Measurements from ENCODE around the gene PCDH15.

PCDH15 gene

DNA sequence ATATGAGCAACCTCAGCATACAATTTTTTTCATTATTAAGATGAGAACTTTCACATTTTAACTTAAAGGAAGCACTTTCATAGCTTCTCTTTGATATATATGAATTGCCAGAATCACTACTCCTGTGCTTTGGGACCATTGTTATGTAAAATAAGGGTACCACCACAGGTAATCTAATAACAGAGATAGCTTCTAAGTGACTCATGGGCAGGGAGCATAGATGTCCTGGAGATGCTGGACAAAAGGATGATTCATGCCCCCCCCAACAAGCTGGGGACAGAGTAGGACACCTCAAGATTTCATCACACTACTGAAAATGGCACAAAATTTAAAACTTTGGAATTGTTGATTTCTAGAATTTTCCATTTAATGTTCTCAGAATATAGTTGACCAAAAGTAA is 641.1 kb downstream of the PCDH15 start:
- DNase-seq (ENCODE audit: extremely low spot score) = no peak
- CTCF ChIA-PET = interaction anchor here (0.5 kb wide), 1 partner anchor 23 kb away, joined by 3 read pairs; no protein-coding TSS in a partner anchor
- POLR2A ChIA-PET = no interaction called here
- TF ChIP-seq TARDBP (IDR thresholded peaks at IDR 0.05) (no peak), NFRKB (IDR thresholded peaks at IDR 0.05) (no peak), FOXK2 (IDR thresholded peaks at IDR 0.05) (no peak), SP1 (IDR thresholded peaks at IDR 0.05) (no peak), LEF1 (IDR thresholded peaks at IDR 0.05; ENCODE audit: borderline replicate concordance) (no peak), ELF4 (IDR thresholded peaks at IDR 0.05) (no peak), FOXM1 (IDR thresholded peaks at IDR 0.05; ENCODE audit: borderline replicate concordance) (no peak), HDGF (IDR thresholded peaks at IDR 0.05; ENCODE audit: borderline replicate concordance) (no peak), BHLHE40 (IDR thresholded peaks at IDR 0.05; ENCODE audit: borderline replicate concordance) (no peak), FOXA1 (IDR thresholded peaks at IDR 0.05) (no peak)

DNA sequence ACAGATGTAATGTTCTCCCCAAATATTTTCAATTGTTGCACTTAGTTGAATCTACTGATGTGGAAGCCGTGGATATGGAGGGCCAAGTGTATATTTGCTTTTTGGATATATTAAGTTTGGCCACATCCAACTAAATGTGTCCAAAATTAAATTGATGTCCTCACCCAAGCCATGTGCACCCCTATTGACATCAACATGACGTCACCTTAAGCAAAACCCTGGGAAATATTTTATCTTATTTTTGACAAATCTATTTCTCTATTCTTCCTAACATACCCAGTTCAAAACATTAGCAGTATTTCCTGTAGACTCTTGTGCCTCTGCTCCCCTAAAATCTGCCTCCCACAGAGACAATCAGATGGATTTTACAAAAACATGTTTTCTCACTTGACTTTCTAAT is 652.5 kb downstream of the PCDH15 start:
- CTCF ChIA-PET = no interaction called here
- TF ChIP-seq TARDBP (IDR thresholded peaks at IDR 0.05) = no peak
- TF ChIP-seq ZNF384 (IDR thresholded peaks at IDR 0.05) = no peak
- DNase-seq (ENCODE audit: extremely low spot score) = no peak
- POLR2A ChIA-PET = no interaction called here

DNA sequence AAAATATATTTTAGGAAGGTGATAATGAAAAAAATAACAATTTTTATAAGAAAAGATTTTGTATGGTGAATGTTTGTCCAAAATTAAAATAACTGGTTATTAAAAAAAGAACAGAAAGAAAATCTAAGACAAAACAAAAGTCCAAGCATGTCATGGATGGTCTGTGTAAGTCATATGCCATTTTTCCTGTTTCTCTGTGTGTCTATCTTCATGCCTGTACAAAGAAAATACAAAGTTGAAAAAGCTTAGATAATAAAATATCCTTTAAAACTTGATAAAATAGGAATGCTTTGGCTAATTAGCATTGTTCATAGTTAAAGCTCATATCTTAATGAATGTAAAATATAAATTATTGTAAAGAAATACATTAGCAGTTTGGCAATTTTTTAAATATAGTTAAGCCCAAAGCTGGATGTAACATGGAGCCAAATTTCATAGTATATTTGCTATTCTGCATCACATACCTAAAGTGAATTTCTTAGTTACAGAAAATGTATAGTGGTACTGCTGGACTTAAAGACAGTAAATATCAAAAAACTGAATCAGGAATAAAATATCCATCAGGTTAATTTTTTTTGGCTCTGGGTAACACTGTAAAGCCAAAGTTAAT is 661.1 kb downstream of the PCDH15 start:
- no peak for DNase-seq (ENCODE audit: extremely low spot score)
- ChIA-PET POLR2A (no interaction called here), CTCF (no interaction called here)
- TF ChIP-seq LEF1 (IDR thresholded peaks at IDR 0.05; ENCODE audit: borderline replicate concordance) = no peak
- no peak for TF ChIP-seq SP1 (IDR thresholded peaks at IDR 0.05)
- TF ChIP-seq L3MBTL2 (conservative IDR thresholded peaks at IDR 0.05) = no peak
- TF ChIP-seq, protein P1, sequence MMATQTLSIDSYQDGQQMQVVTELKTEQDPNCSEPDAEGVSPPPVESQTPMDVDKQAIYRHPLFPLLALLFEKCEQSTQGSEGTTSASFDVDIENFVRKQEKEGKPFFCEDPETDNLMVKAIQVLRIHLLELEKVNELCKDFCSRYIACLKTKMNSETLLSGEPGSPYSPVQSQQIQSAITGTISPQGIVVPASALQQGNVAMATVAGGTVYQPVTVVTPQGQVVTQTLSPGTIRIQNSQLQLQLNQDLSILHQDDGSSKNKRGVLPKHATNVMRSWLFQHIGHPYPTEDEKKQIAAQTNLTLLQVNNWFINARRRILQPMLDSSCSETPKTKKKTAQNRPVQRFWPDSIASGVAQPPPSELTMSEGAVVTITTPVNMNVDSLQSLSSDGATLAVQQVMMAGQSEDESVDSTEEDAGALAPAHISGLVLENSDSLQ (IDR thresholded peaks at IDR 0.05) = no peak
- TF ChIP-seq FOXM1 (IDR thresholded peaks at IDR 0.05; ENCODE audit: borderline replicate concordance) = no peak
- TF ChIP-seq SUZ12 (IDR thresholded peaks at IDR 0.05) = no peak
- TF ChIP-seq NFRKB (IDR thresholded peaks at IDR 0.05) = no peak
- no peak for TF ChIP-seq FOXA1 (IDR thresholded peaks at IDR 0.05)
- TF ChIP-seq BHLHE40 (IDR thresholded peaks at IDR 0.05; ENCODE audit: borderline replicate concordance) = no peak
- no peak for TF ChIP-seq CTBP1 (IDR thresholded peaks at IDR 0.05; ENCODE audit: borderline replicate concordance)
- TF ChIP-seq ZNF384 (IDR thresholded peaks at IDR 0.05) = no peak
- TF ChIP-seq ELF4 (IDR thresholded peaks at IDR 0.05) = no peak
- no peak for TF ChIP-seq HDGF (IDR thresholded peaks at IDR 0.05; ENCODE audit: borderline replicate concordance)

DNA sequence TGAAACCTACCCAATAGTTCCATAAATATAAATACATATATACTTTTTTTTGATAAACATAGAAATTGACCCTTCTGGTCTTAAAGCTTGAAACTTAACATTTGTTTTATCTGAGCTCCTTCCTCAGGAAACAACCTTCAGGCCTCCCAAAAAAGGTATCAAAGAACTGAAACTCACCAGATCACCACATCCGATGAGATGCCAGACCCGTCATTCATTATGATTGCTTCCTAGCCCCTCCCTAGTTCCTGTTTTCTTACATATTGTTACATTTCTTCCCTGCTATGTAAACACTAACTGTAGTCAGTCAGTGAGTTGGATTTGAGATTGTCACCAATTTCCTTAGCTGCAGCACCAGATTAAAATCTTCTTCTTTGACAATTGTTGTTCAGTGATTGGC is 663.6 kb downstream of the PCDH15 start:
- ChIA-PET CTCF (no interaction called here), POLR2A (no interaction called here)
- no peak for DNase-seq (ENCODE audit: extremely low spot score)
- TF ChIP-seq SP1 (IDR thresholded peaks at IDR 0.05) (no peak), L3MBTL2 (conservative IDR thresholded peaks at IDR 0.05) (no peak), ARNT (IDR thresholded peaks at IDR 0.05) (no peak), ZNF384 (IDR thresholded peaks at IDR 0.05) (no peak), CTBP1 (IDR thresholded peaks at IDR 0.05; ENCODE audit: borderline replicate concordance) (no peak), HDGF (IDR thresholded peaks at IDR 0.05; ENCODE audit: borderline replicate concordance) (no peak)
- TF ChIP-seq, protein P1 (IDR thresholded peaks at IDR 0.05) = no peak

DNA sequence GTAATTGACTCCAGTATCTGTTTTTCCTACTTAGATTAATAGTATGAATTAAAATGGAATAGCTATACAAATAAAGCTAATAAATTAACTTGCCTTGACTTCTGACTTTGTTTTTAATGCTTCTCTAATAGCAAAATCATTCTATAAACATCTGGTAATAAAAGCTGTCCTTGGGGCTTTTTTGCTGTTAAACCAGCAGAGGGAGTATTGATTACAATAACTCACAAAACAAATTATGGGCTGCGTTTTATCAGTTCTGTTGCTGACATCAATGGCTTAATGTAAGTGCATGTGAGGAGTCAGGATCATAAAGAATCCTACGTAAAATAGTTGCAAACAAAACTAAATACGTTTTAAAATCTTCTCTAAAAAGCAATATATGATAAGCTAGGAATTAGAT is 667.8 kb downstream of the PCDH15 start:
- ChIA-PET POLR2A (no interaction called here), CTCF (interaction anchor here (0.5 to 1.2 kb wide), 3 partner anchors 8 to 305 kb away, joined by 3 read pairs; no protein-coding TSS in a partner anchor)
- TF ChIP-seq L3MBTL2 (conservative IDR thresholded peaks at IDR 0.05) = no peak
- no peak for TF ChIP-seq ARNT (IDR thresholded peaks at IDR 0.05)
- no peak for TF ChIP-seq LEF1 (IDR thresholded peaks at IDR 0.05; ENCODE audit: borderline replicate concordance)
- no peak for TF ChIP-seq CTBP1 (IDR thresholded peaks at IDR 0.05; ENCODE audit: borderline replicate concordance)
- TF ChIP-seq SUZ12 (IDR thresholded peaks at IDR 0.05) = no peak
- peak; percentile 7 for DNase-seq (ENCODE audit: extremely low spot score)

DNA sequence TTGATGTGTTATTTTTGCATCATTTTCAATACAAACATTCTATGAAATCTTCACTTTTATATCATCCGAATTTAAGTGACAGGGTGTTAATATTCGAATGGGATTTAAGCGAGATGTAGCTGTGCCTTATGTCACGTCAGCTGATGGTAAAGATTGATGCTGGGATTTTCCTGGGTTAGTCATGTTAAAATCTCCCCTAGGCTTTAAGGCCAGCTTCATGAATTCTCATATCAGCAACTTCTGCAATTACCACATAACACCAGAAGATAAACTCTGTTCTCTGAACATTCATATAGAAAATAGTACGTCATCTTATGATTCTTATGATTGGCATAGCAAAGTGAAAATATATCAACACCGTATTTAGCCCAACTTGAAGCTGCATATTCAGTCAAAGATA is 669.2 kb downstream of the PCDH15 start:
- no peak for DNase-seq (ENCODE audit: extremely low spot score)
- POLR2A ChIA-PET = no interaction called here
- no peak for TF ChIP-seq HDGF (IDR thresholded peaks at IDR 0.05; ENCODE audit: borderline replicate concordance)
- TF ChIP-seq NFRKB (IDR thresholded peaks at IDR 0.05) = no peak
- TF ChIP-seq, protein P1 (IDR thresholded peaks at IDR 0.05) = no peak
- no peak for TF ChIP-seq FOXK2 (IDR thresholded peaks at IDR 0.05)
- no peak for TF ChIP-seq SP1 (IDR thresholded peaks at IDR 0.05)
- TF ChIP-seq TARDBP (IDR thresholded peaks at IDR 0.05) = no peak
- CTCF ChIA-PET = no interaction called here

DNA sequence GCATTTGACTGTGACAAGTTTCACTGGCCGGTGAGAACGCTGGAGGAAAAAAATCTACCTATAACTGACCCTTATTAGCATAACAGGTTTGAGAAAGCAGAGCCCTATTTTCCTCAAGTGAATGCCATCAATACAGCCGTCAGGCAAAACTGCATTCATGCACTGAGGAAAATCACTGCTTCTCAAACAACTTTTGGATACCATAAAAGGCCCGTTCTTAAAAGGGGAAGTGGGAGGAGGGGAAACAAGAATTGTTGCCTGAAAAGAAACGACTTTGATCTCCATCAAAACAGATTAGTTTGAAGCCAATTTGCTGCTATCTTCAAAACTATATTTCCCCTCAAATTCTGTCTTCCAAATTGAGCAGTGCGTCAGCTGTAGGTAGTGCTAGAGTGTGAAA is 670.6 kb downstream of the PCDH15 start:
- ChIA-PET POLR2A (no interaction called here), CTCF (no interaction called here)
- TF ChIP-seq LEF1 (IDR thresholded peaks at IDR 0.05; ENCODE audit: borderline replicate concordance) (no peak), TARDBP (IDR thresholded peaks at IDR 0.05) (no peak), ARNT (IDR thresholded peaks at IDR 0.05) (no peak), ELF4 (IDR thresholded peaks at IDR 0.05) (no peak), FOXM1 (IDR thresholded peaks at IDR 0.05; ENCODE audit: borderline replicate concordance) (no peak), HDGF (IDR thresholded peaks at IDR 0.05; ENCODE audit: borderline replicate concordance) (no peak), FOXA1 (IDR thresholded peaks at IDR 0.05) (no peak)
- TF ChIP-seq, protein P1 (IDR thresholded peaks at IDR 0.05) = no peak
- DNase-seq (ENCODE audit: extremely low spot score) = no peak

Data from HEK293T (cell line).